H1 (cell line): Measurements from ENCODE around the gene RPL18A. TPM values are rescaled to one million over a fixed set of nuclear protein-coding genes. Genes with fewer than 3 reads are reported as not detected.

Experiments
- CTCF ChIP-seq, 3 experiments: IDR thresholded peaks; 1 replicate in 2 of 3; 2 replicates in 1 of 3; pipeline versions ENCODE4 v1.5.1 to v1.6.1; 2011; ENCODE audit warnings: low read length in 3 of 3, mild to moderate bottlenecking in 3 of 3, inconsistent platforms in 2 of 3, low read depth in 1 of 3, moderate library complexity in 1 of 3; ENCODE audit not compliant: insufficient read depth in 1 of 3; ENCODE audit errors: control extremely low read depth in 1 of 3
- TEAD4 ChIP-seq: IDR thresholded peaks from 2 replicates; pipeline ENCODE4 v1.6.1; 2012; ENCODE audit warnings: low read depth, low read length, inconsistent platforms, mixed read lengths
- polyA plus RNA-seq, 7 experiments: library from polyadenylated mRNA; depleted of rRNA in 3 of 7; stranded (reverse) in 5 of 7; unstranded in 2 of 7; fragments of >200 nt in 5 of 7; fragments of 200-250 nt in 2 of 7; gene quantifications; 1 replicate in 5 of 7; 2 replicates in 1 of 7; 4 replicates in 1 of 7; pipeline versions ENCODE4 v1.2.1 to v1.2.3, GENCODE V29; 2011 to 2013; ENCODE audit warnings: missing spikeins in 2 of 7, mixed read lengths in 2 of 7
- total RNA-seq: library from RNA; stranded (reverse); fragmentation: NEBNext Ultra II Directional; extraction: Animal tissue kit (Norgen Biotek cat#: 25700); gene quantifications from 2 replicates; pipeline ENCODE4 v1.2.1, GENCODE V29; 2021

The RPL18A gene
- total and polyA plus RNA-seq, 2 of the 8 experiments (the other 6 are each of a cell fraction or from before 2014, with no cell fraction given), result 2,749 to 3,938 TPM

GRCh38 chr19:17843908-17844490 lies 15.7 kb upstream of the RPL18A start (continued):
- TF ChIP-seq CTCF (IDR thresholded peaks at IDR 0.05; ENCODE audit: control extremely low read depth in 1 of 3, insufficient read depth in 1 of 3, low read depth in 1 of 3, low read length in 3 of 3) (no peak), TEAD4 (no peak)
